Bronchial epithelial cell (primary cell): ENCODE data around the gene SUSD6. TPM values are rescaled to one million over a fixed set of nuclear protein-coding genes. Genes with fewer than 3 reads are reported as not detected.

Experiments
- DNase-seq: peaks from one replicate; pipeline ENCODE4 v3.0.0-alpha.2; 2010; ENCODE audit warnings: low read depth
- FAIRE-seq: peaks from 2 replicates; lab custom pipeline; 2011; peaks lifted over from hg19 to GRCh38; lab: Jason Lieb, UNC
- H3K27me3 ChIP-seq: 2 replicates; pipeline ENCODE4 v1.5.1; 2011; ENCODE audit warnings: low read length; ENCODE audit not compliant: control insufficient read depth, insufficient read depth
- H3K36me3 ChIP-seq: 2 replicates; pipeline ENCODE4 v1.5.1; 2011; ENCODE audit warnings: low read length; ENCODE audit not compliant: control insufficient read depth, insufficient read depth
- H3K4me3 ChIP-seq: 2 replicates; pipeline ENCODE4 v1.5.1; 2011; ENCODE audit warnings: mild to moderate bottlenecking, low read depth, low read length, control low read depth
- CTCF ChIP-seq: IDR thresholded peaks from 2 replicates; pipeline ENCODE4 v1.5.1; 2011; ENCODE audit warnings: mild to moderate bottlenecking, moderate library complexity, low read length, control low read depth, inconsistent platforms; ENCODE audit not compliant: insufficient read depth, severe bottlenecking
- total RNA-seq: library from RNA; depleted of rRNA; stranded (reverse); fragments of >200 nt; gene quantifications from 2 replicates; pipeline ENCODE4 v1.2.1, GENCODE V29; 2014

SUSD6 gene
- total RNA-seq, 1 donor from 2014 or later, result 3.9 TPM

GRCh38 chr14:69657950-69658355, 46.6 kb downstream of the SUSD6 start:
- H3K36me3 ChIP-seq, result peaks cover 7% of the 10 kb centered on the region
- DNase-seq, result peak; percentile 87
- no peaks in the 10 kb centered on the region for H3K27me3 ChIP-seq
- TF ChIP-seq CTCF, result no peak
- no peak for FAIRE-seq
- no peak overlapping the region for H3K4me3 ChIP-seq

- Histone ChIP-seq H3K36me3 (peaks cover 7% of the 10 kb centered on the region), H3K27me3 (no peaks in the 10 kb centered on the region), H3K4me3 (peak overlapping the region; percentile 1)
- no peak for TF ChIP-seq CTCF
- FAIRE-seq, result no peak
- DNase-seq, result peak; percentile 78
These were observed 47.4 kb downstream of the SUSD6 start for GRCh38 chr14:69658664-69659261.

GRCh38 chr14:69660344-69661193, 49.2 kb downstream of the SUSD6 start:
- Histone ChIP-seq H3K36me3 (peaks cover 7% of the 10 kb centered on the region), H3K27me3 (no peaks in the 10 kb centered on the region), H3K4me3 (no peak overlapping the region)
- no peak for TF ChIP-seq CTCF
- no peak for DNase-seq
- FAIRE-seq, result no peak

GRCh38 chr14:69661194-69661537, 49.8 kb downstream of the SUSD6 start:
- Histone ChIP-seq H3K4me3 (no peak overlapping the region), H3K27me3 (no peaks in the 10 kb centered on the region), H3K36me3 (peaks cover 7% of the 10 kb centered on the region)
- FAIRE-seq (no peak), DNase-seq (no peak)
- TF ChIP-seq CTCF, result no peak

GRCh38 chr14:69662636-69663299, 51.4 kb downstream of the SUSD6 start:
- peak; percentile 43 for DNase-seq
- Histone ChIP-seq H3K4me3 (no peak overlapping the region), H3K27me3 (no peaks in the 10 kb centered on the region), H3K36me3 (peaks cover 7% of the 10 kb centered on the region)
- FAIRE-seq, result no peak
- TF ChIP-seq CTCF, result no peak
